Stimulated activated naive CD8-positive, alpha-beta T cell treated with anti-CD3 and anti-CD28 coated beads, Interleukin-15, amount 100 ng/mL, for 72 hours (primary cell): ENCODE results near the gene MSTN.

Experiments
- ATAC-seq: fragments of 150-1000 bp; cut with Tn5 transposase; 2 replicates; pipeline ENCODE4 v1.10.0; 2021; ENCODE audit warnings: mild to moderate bottlenecking, moderate library complexity
- DNase-seq, 2 donors: peaks; one replicate each; pipeline ENCODE4 v3.0.0; 2021 to 2022
- H3K27ac Mint-ChIP-seq, 2 donors: one replicate each; pipeline ENCODE4 v1.8.0; 2022; ENCODE audit warnings: mild to moderate bottlenecking in 2 of 2, mixed read lengths in 2 of 2, moderate library complexity in 2 of 2
- H3K27me3 Mint-ChIP-seq: one replicate; pipeline ENCODE4 v1.8.0; 2022; ENCODE audit warnings: mixed read lengths
- H3K4me1 Mint-ChIP-seq: one replicate; pipeline ENCODE4 v1.8.0; 2022; ENCODE audit warnings: mild to moderate bottlenecking, mixed read lengths
- H3K4me3 Mint-ChIP-seq, 2 donors: one replicate each; pipeline ENCODE4 v1.8.0; 2022; ENCODE audit warnings: mild to moderate bottlenecking in 2 of 2, mixed read lengths in 2 of 2, moderate library complexity in 1 of 2
- H3K9me3 Mint-ChIP-seq, 2 donors: one replicate each; pipeline ENCODE4 v1.8.0; 2022; ENCODE audit warnings: mixed read lengths in 2 of 2

Gene MSTN

DNA sequence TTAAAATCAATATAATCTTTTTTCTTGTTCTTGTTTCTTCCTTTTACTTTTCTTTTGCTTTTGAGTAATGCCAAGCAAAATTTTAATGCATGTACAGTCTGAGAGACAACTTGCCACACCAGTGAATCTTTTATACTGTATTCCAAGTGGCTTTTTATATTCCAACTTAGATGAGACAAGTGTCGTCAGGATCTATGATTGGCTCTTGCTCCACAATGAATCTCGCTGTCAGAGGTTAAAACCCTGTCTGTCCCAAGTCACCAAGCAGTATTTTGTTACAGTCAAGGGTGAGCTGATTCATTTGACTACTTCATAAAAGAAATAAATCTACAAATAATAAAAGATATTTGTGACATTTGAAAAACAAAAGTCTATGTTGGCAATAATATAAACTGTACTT is at the start of gene MSTN:
MSTN (minus strand) TSS at position 129 of the 400 bp plus-strand sequence. CDS start 133 bp downstream, outside the sequence.
- H3K27me3 Mint-ChIP-seq = no peaks in the 10 kb centered on the region
- H3K27ac Mint-ChIP-seq = no peak within 1 kb of the TSS
- no peak within 1 kb of the TSS for H3K4me3 Mint-ChIP-seq
- H3K4me1 Mint-ChIP-seq = no peaks in the 10 kb centered on the region
- no peak for DNase-seq
- no peaks in the 10 kb centered on the region for H3K9me3 Mint-ChIP-seq
- no peak for ATAC-seq

DNA sequence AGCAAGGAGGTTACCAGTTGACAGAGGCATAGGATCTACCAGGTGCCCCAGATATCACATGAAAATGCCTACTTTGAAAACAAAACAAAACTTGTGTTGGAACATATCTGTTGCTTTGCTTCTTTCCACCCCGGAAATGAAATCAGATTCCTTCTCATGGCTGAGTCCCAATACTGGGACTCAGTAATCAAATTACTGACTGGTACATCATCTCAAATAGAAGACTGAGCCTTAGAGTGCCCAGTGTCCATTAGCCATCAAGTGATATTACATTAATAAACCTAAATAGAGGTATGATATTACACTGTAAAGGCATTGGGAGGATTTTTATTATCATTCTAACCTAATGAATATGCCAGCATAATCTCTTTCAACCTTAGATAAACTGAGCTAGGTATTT is 48.6 kb upstream of the MSTN start:
- ATAC-seq (no peak), DNase-seq (no peak)
- no peaks in the 10 kb centered on the region for H3K9me3 Mint-ChIP-seq
- H3K4me1 Mint-ChIP-seq = no peaks in the 10 kb centered on the region
- H3K4me3 Mint-ChIP-seq = no peak overlapping the region
- peaks cover 9% of the 10 kb centered on the region for H3K27me3 Mint-ChIP-seq
- no peak overlapping the region for H3K27ac Mint-ChIP-seq

DNA sequence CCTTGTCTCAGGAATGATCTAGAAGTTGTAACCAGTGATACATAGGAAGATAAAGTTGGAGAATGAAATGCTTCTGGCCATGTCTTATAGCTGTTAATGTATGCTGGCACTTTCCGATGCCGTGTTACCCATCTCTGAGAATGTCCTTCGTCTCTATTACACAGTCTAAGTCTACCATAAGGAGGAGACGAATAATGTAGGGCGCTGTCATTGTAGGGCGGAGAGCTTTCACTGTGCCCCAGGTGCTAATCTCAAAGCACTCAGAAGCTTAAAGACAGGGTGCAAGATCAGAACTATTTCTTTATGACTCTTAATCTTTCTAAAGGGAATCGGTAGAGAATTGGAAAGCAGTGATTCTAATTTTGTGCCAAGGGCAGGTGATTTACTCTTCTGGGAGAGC is 48.2 kb upstream of the MSTN start:
- no peak overlapping the region for H3K27ac Mint-ChIP-seq
- H3K4me1 Mint-ChIP-seq = no peaks in the 10 kb centered on the region
- ATAC-seq (no peak), DNase-seq (no peak)
- H3K9me3 Mint-ChIP-seq = no peaks in the 10 kb centered on the region
- peaks cover 9% of the 10 kb centered on the region for H3K27me3 Mint-ChIP-seq
- H3K4me3 Mint-ChIP-seq = no peak overlapping the region

DNA sequence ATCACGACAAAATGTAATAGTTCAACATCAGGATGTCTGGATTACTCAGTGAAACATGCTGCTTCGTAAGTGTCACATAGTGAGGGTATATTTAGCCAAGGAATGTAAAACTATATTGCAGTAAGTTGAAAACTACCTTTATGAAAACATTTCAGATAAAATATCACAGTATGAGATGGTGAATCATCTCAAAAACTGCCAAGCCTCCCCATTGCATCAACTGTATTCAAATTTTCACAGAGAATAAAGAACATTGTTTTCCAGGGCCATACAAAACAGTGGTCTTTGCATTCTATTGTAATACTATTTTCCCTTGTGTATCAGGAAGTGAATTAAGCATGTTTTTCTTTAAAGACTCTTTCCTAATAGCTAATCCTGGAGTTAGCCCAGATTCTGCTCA is 47.6 kb upstream of the MSTN start:
- no peak for ATAC-seq
- DNase-seq = no peak

DNA sequence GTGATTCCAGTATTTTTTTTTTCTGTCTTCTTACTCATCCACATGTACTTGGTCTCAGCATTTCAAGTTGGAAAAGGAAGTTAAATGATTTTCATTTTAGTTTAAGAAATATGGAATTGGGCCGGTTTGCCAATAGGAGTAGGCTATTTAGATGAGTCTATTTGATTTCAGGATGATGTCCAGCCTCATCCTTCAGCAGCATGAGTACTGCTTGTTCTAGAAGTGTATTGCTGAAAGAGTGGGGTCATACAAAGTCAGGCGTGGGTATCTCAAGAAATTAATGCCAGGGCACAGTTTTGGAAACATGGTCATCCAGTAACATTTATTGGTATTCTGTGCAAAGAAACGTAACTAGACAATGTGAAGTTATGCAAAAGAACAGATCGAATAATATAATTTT is 44.9 kb upstream of the MSTN start:
- ATAC-seq = no peak
- Mint-ChIP-seq H3K4me1 (no peaks in the 10 kb centered on the region), H3K27ac (no peak overlapping the region), H3K4me3 (no peak overlapping the region), H3K27me3 (peaks cover 8% of the 10 kb centered on the region), H3K9me3 (peaks cover under 1 to 8% of the 10 kb centered on the region in 2 donors)
- no peak for DNase-seq

More for the DNA sequence above, 47.6 kb upstream of the MSTN start:
- no peak overlapping the region for H3K4me3 Mint-ChIP-seq
- no peaks in the 10 kb centered on the region for H3K9me3 Mint-ChIP-seq
- no peaks in the 10 kb centered on the region for H3K4me1 Mint-ChIP-seq
- H3K27ac Mint-ChIP-seq = no peak overlapping the region
- H3K27me3 Mint-ChIP-seq = peaks cover 9% of the 10 kb centered on the region

DNA sequence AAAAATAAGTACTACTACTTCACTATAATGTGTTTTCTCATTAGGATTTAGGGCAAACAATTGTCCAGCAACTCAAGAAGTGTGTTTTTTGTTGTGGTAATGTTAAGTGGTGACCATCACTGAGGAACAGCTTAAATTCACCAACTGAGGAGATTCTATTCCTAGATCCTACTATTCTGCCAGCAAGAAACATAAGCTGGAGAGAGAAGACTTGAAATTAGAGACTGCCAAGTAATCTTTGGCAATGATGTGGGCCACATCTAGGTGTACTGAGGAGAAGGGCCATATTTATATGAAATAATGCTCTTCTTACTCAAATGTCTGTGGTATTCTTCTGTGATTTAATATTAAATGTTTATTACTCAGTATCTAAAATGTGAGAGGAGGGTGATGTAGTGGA is 44.3 kb upstream of the MSTN start:
- Mint-ChIP-seq H3K4me3 (no peak overlapping the region), H3K9me3 (peaks cover 7 to 14% of the 10 kb centered on the region in 2 donors), H3K27ac (no peak overlapping the region), H3K4me1 (no peaks in the 10 kb centered on the region), H3K27me3 (peaks cover 14% of the 10 kb centered on the region)
- ATAC-seq (no peak), DNase-seq (no peak)

DNA sequence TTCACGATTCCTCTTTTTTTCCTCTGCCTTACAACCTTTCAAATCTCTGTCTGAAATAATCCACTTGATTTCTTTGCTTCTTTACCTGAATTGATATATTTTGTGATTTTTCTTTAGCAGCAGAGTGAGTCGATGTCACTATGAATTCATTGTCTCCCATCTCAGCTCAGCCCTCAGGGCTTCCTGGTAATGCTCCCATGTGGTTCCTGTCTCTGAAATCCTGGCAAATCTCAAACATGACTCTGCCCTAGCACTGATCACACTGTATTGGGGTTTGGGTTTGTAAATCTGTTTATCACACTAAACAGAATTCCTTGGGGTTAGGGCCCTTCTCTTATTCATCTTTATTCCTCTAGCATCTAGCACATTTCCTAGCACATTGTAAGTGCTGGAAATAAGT is 43.0 kb upstream of the MSTN start:
- DNase-seq = no peak
- Mint-ChIP-seq H3K27me3 (peaks cover 15% of the 10 kb centered on the region), H3K4me1 (no peaks in the 10 kb centered on the region), H3K9me3 (peaks cover 13 to 22% of the 10 kb centered on the region in 2 donors), H3K27ac (no peak overlapping the region), H3K4me3 (no peak overlapping the region)
- ATAC-seq = no peak

DNA sequence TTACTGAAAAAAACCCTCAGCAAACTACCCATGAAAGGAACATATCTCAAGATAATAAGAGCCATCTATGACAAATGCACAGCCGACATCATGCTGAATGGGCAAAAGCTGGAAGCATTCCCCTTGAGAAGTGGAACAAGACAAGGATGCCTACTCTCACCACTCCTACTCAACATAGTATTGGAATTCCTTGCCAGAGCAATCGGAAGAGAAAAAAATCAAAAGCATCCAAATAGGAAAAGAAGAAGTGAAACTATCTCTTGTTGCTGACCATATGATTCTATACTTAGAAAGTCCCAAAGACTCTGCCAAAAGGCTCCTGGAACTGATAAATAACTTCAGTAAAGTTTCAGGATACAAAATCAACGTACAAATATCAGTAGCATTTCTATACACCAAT is 40.6 kb upstream of the MSTN start:
- Mint-ChIP-seq H3K27me3 (peaks cover 15% of the 10 kb centered on the region), H3K9me3 (peaks cover 21 to 22% of the 10 kb centered on the region in 2 donors), H3K4me1 (no peaks in the 10 kb centered on the region), H3K4me3 (no peak overlapping the region), H3K27ac (no peak overlapping the region)
- DNase-seq (no peak), ATAC-seq (no peak)

DNA sequence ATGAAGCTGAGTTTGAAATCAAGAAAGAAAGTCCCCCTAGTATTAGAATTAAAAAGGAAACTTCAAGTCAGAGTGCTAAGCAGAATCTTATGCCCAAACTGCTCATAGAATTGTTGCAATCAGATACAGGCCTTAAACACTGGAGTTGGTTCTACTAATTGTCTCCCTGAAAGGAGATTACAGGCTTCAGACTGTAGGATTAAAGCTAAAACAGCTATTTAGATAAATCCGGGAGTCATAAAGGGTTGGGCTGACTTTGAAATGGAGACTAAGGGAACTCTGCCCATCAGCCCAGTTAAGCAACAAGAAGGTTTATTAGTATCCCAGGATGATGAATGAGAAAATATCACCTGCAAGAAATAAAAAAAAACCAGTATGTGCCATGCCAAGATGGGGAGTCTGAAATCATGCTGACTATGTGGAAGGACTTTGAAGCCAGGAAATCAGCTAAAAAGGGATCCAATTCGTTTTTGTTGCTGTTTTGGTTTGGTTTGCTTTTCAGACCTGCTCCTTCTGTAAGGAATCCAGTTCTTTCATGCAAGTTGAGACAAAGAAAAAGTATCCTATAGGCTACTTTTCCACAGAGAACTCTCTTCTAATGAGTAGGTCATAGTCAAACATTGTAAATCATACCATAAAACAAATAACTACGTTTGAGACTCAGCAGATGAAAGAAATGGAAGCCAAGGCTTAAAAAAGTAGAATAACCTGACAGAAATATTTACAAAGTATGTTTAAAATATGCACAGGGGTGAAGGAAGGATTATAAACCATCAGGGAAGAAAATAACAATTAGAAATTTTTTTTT is 37.6 kb upstream of the MSTN start:
- no peak overlapping the region for H3K4me3 Mint-ChIP-seq
- H3K9me3 Mint-ChIP-seq = peaks cover 21 to 22% of the 10 kb centered on the region in 2 donors
- H3K27me3 Mint-ChIP-seq = peaks cover 15% of the 10 kb centered on the region
- peak overlapping the region in 1 of 2 donors; percentile 53 for H3K27ac Mint-ChIP-seq
- DNase-seq (no peak), ATAC-seq (no peak)
- H3K4me1 Mint-ChIP-seq = no peaks in the 10 kb centered on the region

DNA sequence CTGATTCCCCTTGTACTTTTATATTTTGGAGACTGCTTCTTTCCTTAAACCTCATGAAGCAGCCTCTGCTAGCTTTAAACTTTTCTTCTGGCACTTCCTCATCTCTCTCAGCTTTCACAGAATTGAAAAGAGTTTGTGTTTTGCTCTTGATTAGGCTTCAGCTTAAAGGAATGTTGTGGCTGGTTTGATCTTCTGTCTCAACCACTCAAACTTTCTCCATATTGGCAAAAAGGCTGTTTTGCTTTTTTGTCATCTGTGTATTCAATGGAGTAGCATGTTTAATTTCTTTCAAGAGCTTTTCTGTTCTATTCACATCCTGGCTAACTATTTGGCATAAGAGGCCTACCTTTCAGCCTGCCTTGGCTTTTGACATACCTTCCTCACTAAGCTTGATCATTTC is 36.3 kb upstream of the MSTN start:
- H3K4me3 Mint-ChIP-seq = no peak overlapping the region
- peaks cover 15% of the 10 kb centered on the region for H3K27me3 Mint-ChIP-seq
- ATAC-seq (no peak), DNase-seq (no peak)
- H3K27ac Mint-ChIP-seq = no peak overlapping the region
- H3K9me3 Mint-ChIP-seq = peaks cover 21 to 22% of the 10 kb centered on the region in 2 donors
- H3K4me1 Mint-ChIP-seq = no peaks in the 10 kb centered on the region

DNA sequence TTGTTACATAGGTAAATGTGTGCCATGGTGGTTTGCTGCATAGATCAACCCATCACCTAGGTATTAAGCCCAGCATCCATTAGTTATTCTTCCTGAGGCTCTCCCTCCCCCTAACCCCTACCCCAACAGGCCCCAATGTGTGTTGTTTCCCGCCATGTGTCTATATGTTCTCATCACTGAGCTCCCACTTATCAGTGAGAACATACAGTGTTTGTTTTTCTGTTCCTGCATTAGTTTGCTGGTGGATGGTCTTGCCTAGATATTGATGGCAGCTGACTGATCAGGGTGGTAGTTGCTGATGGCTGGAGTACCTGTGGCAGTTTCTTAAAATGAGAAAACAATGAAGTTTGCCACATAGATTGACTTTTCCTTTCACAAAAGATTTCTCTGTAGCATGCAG is 34.6 kb upstream of the MSTN start:
- no peak overlapping the region for H3K27ac Mint-ChIP-seq
- DNase-seq = no peak
- H3K4me1 Mint-ChIP-seq = no peaks in the 10 kb centered on the region
- no peak overlapping the region for H3K4me3 Mint-ChIP-seq
- H3K9me3 Mint-ChIP-seq = peaks cover 11 to 18% of the 10 kb centered on the region in 2 donors
- ATAC-seq = no peak
- peaks cover 5% of the 10 kb centered on the region for H3K27me3 Mint-ChIP-seq

DNA sequence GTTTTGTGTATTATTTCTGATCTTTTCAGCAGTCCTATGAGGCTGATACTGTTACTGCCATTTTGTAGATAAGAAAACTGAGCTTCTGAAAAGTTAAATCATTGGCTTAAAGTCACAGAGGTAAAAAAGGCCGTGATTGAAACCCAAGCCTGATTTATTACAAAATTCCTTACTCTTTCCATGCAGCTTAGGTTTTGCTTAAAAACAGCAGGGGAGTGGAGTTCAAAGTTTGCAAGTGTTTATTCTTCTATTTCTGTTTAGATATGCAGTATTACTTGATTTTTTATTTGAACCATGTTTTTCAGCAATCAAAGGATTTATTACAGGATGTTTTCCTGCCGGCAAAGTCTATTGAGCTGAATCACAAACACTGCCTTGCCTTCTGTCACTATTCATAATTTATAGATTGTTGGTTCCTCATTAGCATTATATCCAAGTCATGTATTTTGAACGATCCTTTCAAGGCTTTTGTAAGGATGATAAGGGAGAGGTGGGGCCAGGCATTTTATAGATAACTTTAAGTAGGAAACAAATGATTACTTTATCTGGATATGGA is 31.9 kb upstream of the MSTN start:
- Mint-ChIP-seq H3K4me1 (no peaks in the 10 kb centered on the region), H3K27me3 (no peaks in the 10 kb centered on the region), H3K27ac (no peak overlapping the region), H3K4me3 (no peak overlapping the region), H3K9me3 (peaks cover 0 to 8% of the 10 kb centered on the region in 2 donors)
- no peak for ATAC-seq
- no peak for DNase-seq

DNA sequence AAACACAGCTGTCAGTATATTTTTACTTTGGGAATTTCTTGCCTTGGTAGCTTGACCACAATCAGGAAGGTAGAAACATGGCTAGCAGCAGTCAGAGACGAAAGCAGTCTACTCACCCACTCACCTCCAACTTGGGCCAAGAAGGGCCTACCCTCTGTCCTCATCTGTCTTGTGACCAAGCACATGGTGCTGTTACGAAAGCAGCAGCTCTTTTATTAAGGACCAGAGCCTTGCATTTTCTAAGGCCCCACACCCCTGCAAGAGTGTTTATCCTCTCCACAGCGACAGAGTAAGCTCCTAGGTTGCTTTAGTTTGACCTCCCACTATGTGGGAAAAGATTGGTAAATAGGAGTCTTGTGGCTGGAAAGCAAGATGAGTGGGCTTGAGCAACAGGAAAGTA is 31.3 kb upstream of the MSTN start:
- Mint-ChIP-seq H3K4me3 (no peak overlapping the region), H3K27ac (no peak overlapping the region), H3K9me3 (peaks cover 0 to 3% of the 10 kb centered on the region in 2 donors), H3K4me1 (no peaks in the 10 kb centered on the region), H3K27me3 (no peaks in the 10 kb centered on the region)
- DNase-seq (no peak), ATAC-seq (no peak)

DNA sequence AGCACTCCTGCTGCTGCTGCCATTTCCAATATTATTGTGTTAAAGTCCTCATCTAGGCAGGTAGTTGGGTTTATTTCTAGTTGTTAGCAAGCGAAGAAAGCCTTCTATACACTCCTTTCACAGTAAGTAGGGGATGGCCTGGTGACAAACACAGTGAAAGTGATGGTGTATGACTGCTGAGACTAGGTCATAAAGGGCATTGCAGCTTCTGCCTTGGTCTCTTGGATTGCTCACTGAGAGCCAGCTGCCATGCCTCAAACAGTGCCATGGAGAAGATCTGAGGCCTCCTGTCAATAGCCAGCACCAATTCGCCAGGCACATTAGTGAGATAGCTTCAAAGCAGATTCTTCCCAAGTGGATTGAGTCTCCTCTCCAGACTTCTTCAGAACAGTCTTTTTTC is 27.6 kb upstream of the MSTN start:
- ATAC-seq = peak; percentile 42
- Mint-ChIP-seq H3K27me3 (no peaks in the 10 kb centered on the region), H3K27ac (no peak overlapping the region), H3K4me1 (no peaks in the 10 kb centered on the region), H3K4me3 (no peak overlapping the region), H3K9me3 (no peaks in the 10 kb centered on the region)
- no peak for DNase-seq

DNA sequence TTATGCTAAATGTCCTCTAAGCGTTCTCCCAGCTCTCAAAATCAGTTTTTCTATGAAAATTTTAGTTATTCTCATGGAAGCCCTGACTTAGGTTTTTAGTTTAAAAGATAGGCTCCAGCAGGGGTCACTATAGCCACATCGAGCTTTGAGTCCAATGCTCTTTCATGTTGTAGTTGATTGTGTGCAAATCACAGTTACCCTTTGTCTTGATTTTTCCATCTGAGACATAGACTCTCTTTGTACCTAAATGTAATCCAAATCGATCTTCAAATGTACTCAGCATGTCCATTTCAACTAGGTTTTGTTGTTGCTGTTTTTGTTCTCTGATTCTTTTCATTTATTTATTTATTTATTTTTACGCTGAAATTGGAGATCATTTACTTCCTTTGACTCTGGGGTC is 26.4 kb upstream of the MSTN start:
- no peaks in the 10 kb centered on the region for H3K27me3 Mint-ChIP-seq
- no peaks in the 10 kb centered on the region for H3K4me1 Mint-ChIP-seq
- ATAC-seq (peak; percentile 64), DNase-seq (peak; percentile 39)
- H3K9me3 Mint-ChIP-seq = no peaks in the 10 kb centered on the region
- H3K27ac Mint-ChIP-seq = no peak overlapping the region
- H3K4me3 Mint-ChIP-seq = no peak overlapping the region

DNA sequence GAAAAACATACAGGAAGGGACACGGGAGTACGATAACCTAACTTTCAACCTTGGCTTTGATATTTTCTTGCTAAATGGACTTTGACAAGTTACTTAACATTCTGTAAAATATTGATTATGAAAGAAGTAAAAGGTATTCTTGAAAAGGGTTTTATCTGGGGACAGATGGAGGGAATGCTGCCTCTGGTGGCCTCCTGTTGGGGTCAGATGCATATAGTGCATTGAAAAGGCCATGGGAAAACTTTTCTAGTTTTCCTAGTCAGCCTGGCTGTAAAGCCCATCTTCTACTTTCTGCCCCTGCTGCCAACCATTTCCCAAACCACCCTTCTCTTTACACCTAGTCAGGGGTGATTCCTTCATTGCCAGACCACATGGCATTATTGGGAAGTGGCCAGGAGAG is 22.2 kb upstream of the MSTN start:
- ATAC-seq (no peak), DNase-seq (no peak)
- Mint-ChIP-seq H3K27me3 (no peaks in the 10 kb centered on the region), H3K4me1 (no peaks in the 10 kb centered on the region), H3K4me3 (no peak overlapping the region), H3K27ac (no peak overlapping the region), H3K9me3 (no peaks in the 10 kb centered on the region)

DNA sequence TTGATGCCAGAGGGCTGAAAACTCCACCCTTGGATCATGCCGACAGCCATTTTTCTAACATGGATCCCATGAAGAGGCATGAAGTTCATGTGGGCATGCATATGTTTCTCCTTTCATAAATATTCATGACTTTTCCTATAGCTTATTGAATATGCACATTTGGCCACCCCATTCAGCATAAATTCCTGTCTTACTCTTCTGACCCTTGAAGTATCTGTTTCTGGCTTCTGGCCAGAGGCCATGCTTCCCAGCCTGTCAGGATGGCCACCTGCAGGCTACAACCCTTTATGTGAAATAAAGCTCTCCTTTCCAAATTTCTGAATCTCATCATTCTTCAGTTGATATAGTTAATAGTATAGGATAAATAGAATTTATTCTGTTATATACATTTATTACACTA is 19.6 kb upstream of the MSTN start:
- Mint-ChIP-seq H3K9me3 (no peaks in the 10 kb centered on the region), H3K4me3 (no peak overlapping the region), H3K4me1 (peaks cover 5% of the 10 kb centered on the region), H3K27ac (peak overlapping the region in 1 of 2 donors; percentile 22), H3K27me3 (peaks cover 8% of the 10 kb centered on the region)
- ATAC-seq (no peak), DNase-seq (no peak)
